SK-N-MC (cell line): ENCODE data around the gene SPEM1.

ENCODE experiments used
- EZH2 ChIP-seq: fragments of 200-600 bp; sonication (generic); IDR thresholded peaks from one replicate; pipeline ENCODE4 v1.6.1; 2017; ENCODE audit warnings: antibody characterized with exemption
- FOXP2 ChIP-seq: optimal IDR thresholded peaks from 2 replicates; pipeline ENCODE3; 2011; ENCODE audit warnings: mild to moderate bottlenecking, moderate library complexity; ENCODE audit not compliant: insufficient read depth; ENCODE audit errors: extremely low read length, control extremely low read depth
- POLR2AphosphoS5 ChIP-seq: IDR thresholded peaks from 2 replicates; pipeline ENCODE4 v1.6.1; 2012; ENCODE audit warnings: mild to moderate bottlenecking, low read depth, low read length, borderline replicate concordance

DNA sequence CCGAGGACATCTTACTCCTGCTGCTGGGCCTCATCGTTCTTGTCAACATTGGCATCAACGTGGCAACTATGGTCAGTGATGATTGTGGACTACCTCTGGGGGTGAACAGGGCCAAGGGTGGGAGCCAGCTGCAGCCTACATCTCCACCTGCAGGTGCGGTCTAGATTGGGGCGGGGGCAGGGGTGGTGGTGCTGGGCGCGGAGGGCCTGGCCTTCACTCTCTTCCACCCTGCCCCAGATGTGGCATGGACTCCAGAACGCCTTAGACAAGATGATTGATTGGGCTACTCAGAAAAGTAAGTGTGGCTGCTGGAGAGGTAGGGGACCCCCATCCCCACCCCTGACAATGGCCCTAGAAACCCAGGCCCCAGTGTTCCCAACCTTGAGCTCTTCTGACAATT lies 5.6 kb downstream of the SPEM1 start:
- TF ChIP-seq POLR2AphosphoS5: no peak
- no peak for TF ChIP-seq EZH2
- TF ChIP-seq FOXP2: no peak
